Brain microvascular endothelial cell (primary cell): ENCODE data around the gene SLC4A2.
"Not testable (repeated sequence)": the region's sequence is repeated elsewhere in the genome, so short reads cannot be mapped to it uniquely, and the experiment has no call there.

ENCODE experiments used
- DNase-seq: peaks from one replicate; pipeline ENCODE4 v3.0.0-alpha.2; 2020
- H3K27ac ChIP-seq: fragments of 250-450 bp; sonication (Bioruptor Pico); 2 replicates; pipeline ENCODE4 v1.5.1; 2020; ENCODE audit warnings: mild to moderate bottlenecking, moderate library complexity
- H3K27me3 ChIP-seq: fragments of 250-450 bp; sonication (Bioruptor Pico); replicated peaks from 2 replicates; pipeline ENCODE4 v1.5.1; 2020; ENCODE audit warnings: mild to moderate bottlenecking
- H3K36me3 ChIP-seq: fragments of 250-450 bp; sonication (Bioruptor Pico); replicated peaks from 2 replicates; pipeline ENCODE4 v1.5.1; 2020; ENCODE audit warnings: mild to moderate bottlenecking
- H3K4me3 ChIP-seq: 2 replicates; pipeline ENCODE4 v1.5.1; 2011; ENCODE audit warnings: low read depth, mild to moderate bottlenecking, control low read depth, low read length, moderate library complexity
- in situ Hi-C: cut with HindIII; loops from 2 replicates; pipeline ENCODE4 v1.10.0; 2017; ENCODE audit warnings: low sequenced_read_pairs, low pct_ligation_motif_present
- TF ChIP-seq, protein P1 (sequence below): IDR thresholded peaks from 2 replicates; pipeline ENCODE4 v1.5.1; 2011; ENCODE audit warnings: low read depth, mild to moderate bottlenecking, moderate library complexity, low read length, control low read depth, inconsistent platforms; ENCODE audit errors: missing control alignments

The SLC4A2 gene

DNA sequence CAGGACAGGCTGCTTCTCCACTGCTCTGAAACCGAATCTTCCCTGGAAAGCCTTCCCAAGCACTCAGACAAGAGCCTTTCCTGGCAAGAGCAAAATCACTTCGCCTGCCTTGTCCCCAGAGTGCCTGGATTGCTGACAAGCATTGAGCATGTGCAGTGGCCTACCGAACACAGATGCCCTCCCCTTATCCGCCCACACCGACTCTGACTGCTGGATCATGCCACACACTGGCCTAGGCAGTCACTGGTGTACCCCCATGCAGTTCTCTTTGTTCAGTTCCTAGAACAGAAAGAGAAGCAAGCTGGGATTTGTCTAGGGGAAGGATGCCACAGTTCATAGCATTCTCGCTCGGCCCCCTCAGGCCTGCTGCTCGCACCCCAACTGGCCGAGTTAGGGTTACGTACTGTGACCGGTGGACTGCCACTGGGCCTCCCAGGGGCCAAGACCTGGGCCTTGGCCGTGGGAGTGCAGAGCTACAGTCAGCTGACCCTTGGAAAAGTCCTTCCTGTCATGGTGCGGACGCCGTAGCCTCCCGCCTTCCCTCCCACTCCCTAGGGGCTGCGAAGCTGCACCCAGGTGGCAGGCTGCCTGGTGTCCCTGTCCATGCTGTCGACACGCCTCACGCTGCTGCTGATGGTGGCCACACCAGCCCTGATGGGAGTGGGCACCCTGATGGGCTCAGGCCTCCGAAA lies 24.2 kb upstream of the SLC4A2 start:
- DNase-seq: no peak
- TF ChIP-seq, protein P1, sequence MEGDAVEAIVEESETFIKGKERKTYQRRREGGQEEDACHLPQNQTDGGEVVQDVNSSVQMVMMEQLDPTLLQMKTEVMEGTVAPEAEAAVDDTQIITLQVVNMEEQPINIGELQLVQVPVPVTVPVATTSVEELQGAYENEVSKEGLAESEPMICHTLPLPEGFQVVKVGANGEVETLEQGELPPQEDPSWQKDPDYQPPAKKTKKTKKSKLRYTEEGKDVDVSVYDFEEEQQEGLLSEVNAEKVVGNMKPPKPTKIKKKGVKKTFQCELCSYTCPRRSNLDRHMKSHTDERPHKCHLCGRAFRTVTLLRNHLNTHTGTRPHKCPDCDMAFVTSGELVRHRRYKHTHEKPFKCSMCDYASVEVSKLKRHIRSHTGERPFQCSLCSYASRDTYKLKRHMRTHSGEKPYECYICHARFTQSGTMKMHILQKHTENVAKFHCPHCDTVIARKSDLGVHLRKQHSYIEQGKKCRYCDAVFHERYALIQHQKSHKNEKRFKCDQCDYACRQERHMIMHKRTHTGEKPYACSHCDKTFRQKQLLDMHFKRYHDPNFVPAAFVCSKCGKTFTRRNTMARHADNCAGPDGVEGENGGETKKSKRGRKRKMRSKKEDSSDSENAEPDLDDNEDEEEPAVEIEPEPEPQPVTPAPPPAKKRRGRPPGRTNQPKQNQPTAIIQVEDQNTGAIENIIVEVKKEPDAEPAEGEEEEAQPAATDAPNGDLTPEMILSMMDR: no peak
- Histone ChIP-seq H3K36me3 (peaks cover 43% of the 10 kb centered on the region), H3K27ac (no peak overlapping the region), H3K4me3 (no peak overlapping the region), H3K27me3 (no peaks in the 10 kb centered on the region)
- in situ Hi-C loops: no loop called here

DNA sequence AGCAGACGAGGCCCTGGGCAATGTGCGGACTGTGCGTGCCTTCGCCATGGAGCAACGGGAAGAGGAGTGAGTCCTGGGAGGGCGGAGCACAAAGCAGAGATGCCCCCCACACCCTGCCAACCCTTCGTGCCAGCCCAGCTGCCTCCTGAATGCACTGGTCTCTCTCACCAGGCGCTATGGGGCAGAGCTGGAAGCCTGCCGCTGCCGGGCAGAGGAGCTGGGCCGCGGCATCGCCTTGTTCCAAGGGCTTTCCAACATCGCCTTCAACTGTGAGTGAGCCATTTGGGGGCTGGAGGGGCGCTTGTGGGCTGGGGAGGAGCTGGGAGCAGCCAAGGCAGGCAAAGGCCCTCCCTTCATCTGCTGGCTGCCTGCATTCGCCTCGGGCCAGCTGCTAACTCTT lies 23.5 kb upstream of the SLC4A2 start:
- H3K27ac ChIP-seq: no peak overlapping the region
- in situ Hi-C loops: no loop called here
- no peak overlapping the region for H3K4me3 ChIP-seq
- no peaks in the 10 kb centered on the region for H3K27me3 ChIP-seq
- TF ChIP-seq, protein P1: no peak
- DNase-seq: no peak
- peaks cover 43% of the 10 kb centered on the region for H3K36me3 ChIP-seq

DNA sequence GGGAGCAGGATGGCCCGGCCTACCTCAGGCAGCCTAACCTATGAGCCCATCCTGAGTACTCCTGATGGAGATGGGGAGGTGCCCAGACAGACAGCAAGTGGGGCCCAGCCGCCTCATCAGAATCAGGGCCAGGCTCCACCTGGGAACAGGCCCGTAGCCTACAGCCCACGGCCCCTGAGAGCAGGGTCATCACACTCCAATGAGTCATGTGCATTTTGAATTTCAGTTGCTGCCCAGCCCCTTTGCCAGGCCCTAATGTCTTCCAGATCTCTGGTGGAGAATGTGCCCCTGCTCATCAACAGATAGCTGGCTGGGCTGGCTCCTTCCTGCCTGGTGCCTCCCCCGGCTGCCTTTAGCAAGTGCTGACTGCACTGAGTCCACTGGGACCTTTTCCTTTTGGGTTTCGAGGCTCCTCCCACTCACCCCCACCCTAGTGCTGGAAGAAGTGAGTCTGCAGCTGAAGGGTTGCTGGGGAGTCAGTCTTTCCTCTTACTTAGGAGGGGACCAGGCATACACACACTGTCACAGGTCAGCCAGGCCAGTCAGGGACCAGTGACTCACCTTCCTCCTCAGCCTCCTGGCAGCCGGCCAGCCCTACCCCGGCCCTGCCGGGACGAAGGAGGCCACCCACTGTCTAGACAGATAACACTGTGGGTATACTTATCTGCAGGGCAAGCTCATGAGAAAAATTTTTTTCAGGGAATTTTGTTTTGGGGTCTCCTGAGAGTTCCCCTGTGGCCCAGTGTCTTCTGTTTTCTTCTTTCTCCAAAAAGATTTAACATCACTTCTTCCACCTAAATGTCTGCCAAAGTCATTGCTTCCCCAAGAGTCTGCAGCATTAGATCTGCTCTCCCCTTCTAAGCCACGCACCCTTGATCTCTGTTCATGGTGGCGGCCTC lies 20.2 kb upstream of the SLC4A2 start:
- in situ Hi-C loops: no loop called here
- Histone ChIP-seq H3K36me3 (peaks cover 34% of the 10 kb centered on the region), H3K27me3 (no peaks in the 10 kb centered on the region), H3K27ac (peak overlapping the region; percentile 86), H3K4me3 (no peak overlapping the region)
- DNase-seq: peak; percentile 94
- TF ChIP-seq, protein P1: no peak

DNA sequence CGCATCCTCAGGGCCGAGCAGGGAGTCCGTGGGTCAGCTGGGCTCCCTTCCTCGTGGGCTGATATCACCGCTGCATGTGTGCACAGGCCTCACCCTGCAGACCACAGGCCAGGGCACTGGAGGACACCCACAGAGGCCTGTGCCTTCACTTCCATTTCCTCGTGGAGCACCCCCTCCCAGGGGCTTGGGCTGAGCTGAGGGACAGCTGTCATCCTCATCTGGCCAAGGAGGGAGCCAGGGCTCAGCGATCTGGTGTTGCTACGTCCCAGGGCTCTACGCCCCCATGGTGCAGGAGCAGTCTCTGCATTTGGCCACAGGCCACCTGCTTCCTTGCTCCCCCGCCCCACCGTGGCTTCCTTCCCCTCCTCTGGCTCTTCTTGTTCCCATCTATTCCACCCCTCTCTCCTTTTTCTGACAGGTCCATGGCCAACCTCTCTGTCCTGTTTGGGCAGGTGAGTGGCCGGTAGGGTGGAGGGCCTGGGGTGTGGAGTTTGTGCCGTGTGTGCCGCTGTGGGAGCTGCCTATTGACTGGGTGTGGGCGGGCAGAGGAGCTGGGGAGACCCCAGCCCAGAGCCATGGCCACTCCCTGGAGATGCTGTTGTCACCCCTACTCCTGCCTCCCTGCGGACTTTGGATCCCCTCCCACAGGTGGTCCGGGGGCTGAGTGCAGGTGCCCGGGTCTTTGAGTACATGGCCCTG lies 19.4 kb upstream of the SLC4A2 start:
- Histone ChIP-seq H3K27ac (peak overlapping the region; percentile 86), H3K36me3 (peaks cover 26% of the 10 kb centered on the region), H3K27me3 (no peaks in the 10 kb centered on the region), H3K4me3 (no peak overlapping the region)
- in situ Hi-C loops: no loop called here
- no peak for DNase-seq
- TF ChIP-seq, protein P1: no peak

DNA sequence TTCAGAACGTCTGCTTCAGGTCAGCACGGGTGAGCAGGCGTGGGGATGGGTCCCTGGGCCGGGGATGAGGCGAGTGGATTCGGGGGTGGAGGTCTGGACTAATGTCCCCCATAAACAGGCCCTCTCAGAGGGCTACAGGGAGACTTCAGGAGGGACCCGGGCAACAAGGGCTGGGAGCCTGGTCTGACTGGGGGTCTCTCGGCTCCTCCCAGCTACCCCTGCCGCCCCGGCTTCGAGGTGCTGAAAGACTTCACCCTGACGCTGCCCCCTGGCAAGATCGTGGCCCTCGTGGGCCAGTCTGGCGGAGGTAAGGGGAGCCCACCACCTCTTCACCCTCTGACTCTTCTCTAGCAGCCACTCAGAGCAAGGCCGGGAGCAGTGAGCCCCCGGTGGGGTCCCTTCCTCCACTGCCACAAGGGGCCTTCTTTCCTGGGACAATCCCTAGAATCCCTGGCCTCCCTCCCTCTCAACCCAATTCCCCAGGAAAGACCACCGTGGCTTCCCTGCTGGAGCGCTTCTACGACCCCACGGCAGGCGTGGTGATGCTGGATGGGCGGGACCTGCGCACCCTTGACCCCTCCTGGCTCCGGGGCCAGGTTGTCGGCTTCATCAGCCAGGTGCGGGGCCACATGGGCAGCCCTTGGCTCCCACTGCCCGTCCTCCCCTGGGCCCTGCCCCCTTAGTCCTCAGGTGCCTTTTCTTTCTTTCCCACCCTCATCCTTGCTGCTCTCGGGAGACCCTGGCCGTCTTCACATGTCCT lies 18.6 kb upstream of the SLC4A2 start:
- DNase-seq: no peak
- H3K36me3 ChIP-seq: peaks cover 18% of the 10 kb centered on the region

DNA sequence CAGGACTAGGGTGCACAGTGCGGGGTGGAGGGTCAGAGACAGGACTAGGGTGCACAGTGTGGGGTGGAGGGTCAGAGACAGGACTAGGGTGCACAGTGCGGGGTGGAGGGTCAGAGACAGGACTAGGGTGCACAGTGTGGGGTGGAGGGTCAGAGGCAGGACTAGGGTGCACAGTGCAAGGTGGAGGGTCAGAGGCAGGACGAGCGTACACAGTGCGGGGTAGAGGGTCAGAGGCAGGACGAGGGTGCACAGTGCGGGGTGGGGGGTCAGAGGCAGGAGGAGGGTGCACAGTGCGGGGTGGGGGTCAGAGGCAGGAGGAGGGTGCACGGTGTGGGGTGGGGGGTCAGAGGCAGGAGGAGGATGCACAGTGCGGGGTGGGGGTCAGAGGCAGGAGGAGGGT lies 15.9 kb upstream of the SLC4A2 start:
- in situ Hi-C loops, DNase-seq, H3K36me3 ChIP-seq: not testable (repeated sequence)

More for the DNA sequence above, 18.6 kb upstream of the SLC4A2 start:
- Histone ChIP-seq H3K27me3 (no peaks in the 10 kb centered on the region), H3K4me3 (no peak overlapping the region), H3K27ac (no peak overlapping the region)
- in situ Hi-C loops: no loop called here
- TF ChIP-seq, protein P1: no peak

More for the DNA sequence above, 15.9 kb upstream of the SLC4A2 start:
- not testable (repeated sequence) for H3K27ac ChIP-seq, H3K27me3 ChIP-seq, H3K4me3 ChIP-seq
